ENCODE results near the gene SEMA4G.

SEMA4G gene

GRCh38 chr10:101002456-101002855, 33.2 kb downstream of the SEMA4G start:
- Histone ChIP-seq H3K27me3 (ENCODE audit: low read depth, low read length) (no peaks in the 10 kb centered on the region), H4K20me1 (ENCODE audit: insufficient read depth, low read length) (no peaks in the 10 kb centered on the region), H3K4me1 (ENCODE audit: low read length) (peaks cover 7% of the 10 kb centered on the region), H3K27ac (ENCODE audit: low read length) (no peak overlapping the region), H3K36me3 (replicated peaks; ENCODE audit: low read depth, low read length) (no peaks in the 10 kb centered on the region), H3K4me3 (ENCODE audit: low read length) (no peak overlapping the region), H3K9ac (ENCODE audit: low read length) (no peak overlapping the region), H2AFZ (ENCODE audit: low read depth, low read length) (no peak overlapping the region), H3K9me3 (ENCODE audit: insufficient read depth, low read length) (no peaks in the 10 kb centered on the region), H3K4me2 (ENCODE audit: low read length) (no peak overlapping the region), H3K79me2 (ENCODE audit: low read length) (peaks cover 6% of the 10 kb centered on the region; the same call in 1 of the 2 replicates)
- no peak for TF ChIP-seq CTCF (IDR thresholded peaks at IDR 0.05; ENCODE audit: low read depth, low read length)
- no peak for TF ChIP-seq EZH2phosphoT487 (IDR thresholded peaks at IDR 0.05; ENCODE audit: low read depth)

- Histone ChIP-seq H3K9me3 (ENCODE audit: insufficient read depth, low read length) (no peaks in the 10 kb centered on the region), H3K4me3 (ENCODE audit: low read length) (no peak overlapping the region), H3K4me1 (ENCODE audit: low read length) (peaks cover 2% of the 10 kb centered on the region), H4K20me1 (ENCODE audit: insufficient read depth, low read length) (no peaks in the 10 kb centered on the region), H3K4me2 (ENCODE audit: low read length) (no peak overlapping the region), H2AFZ (ENCODE audit: low read depth, low read length) (no peak overlapping the region), H3K36me3 (replicated peaks; ENCODE audit: low read depth, low read length) (no peaks in the 10 kb centered on the region), H3K79me2 (ENCODE audit: low read length) (peaks cover 1% of the 10 kb centered on the region; the same call in 1 of the 2 replicates), H3K27ac (ENCODE audit: low read length) (no peak overlapping the region), H3K27me3 (ENCODE audit: low read depth, low read length) (no peaks in the 10 kb centered on the region), H3K9ac (ENCODE audit: low read length) (no peak overlapping the region)
- TF ChIP-seq EZH2phosphoT487 (IDR thresholded peaks at IDR 0.05; ENCODE audit: low read depth) (no peak), CTCF (IDR thresholded peaks at IDR 0.05; ENCODE audit: low read depth, low read length) (no peak)
These were observed 34.4 kb downstream of the SEMA4G start for GRCh38 chr10:101003639-101004206.

GRCh38 chr10:101005361-101005760, 36.1 kb downstream of the SEMA4G start:
- Histone ChIP-seq H3K4me2 (ENCODE audit: low read length) (no peak overlapping the region), H3K79me2 (ENCODE audit: low read length) (no peaks in the 10 kb centered on the region), H3K4me3 (ENCODE audit: low read length) (no peak overlapping the region), H3K9ac (ENCODE audit: low read length) (no peak overlapping the region), H4K20me1 (ENCODE audit: insufficient read depth, low read length) (no peaks in the 10 kb centered on the region), H3K36me3 (replicated peaks; ENCODE audit: low read depth, low read length) (no peaks in the 10 kb centered on the region), H3K27ac (ENCODE audit: low read length) (no peak overlapping the region), H3K4me1 (ENCODE audit: low read length) (no peaks in the 10 kb centered on the region), H3K27me3 (ENCODE audit: low read depth, low read length) (no peaks in the 10 kb centered on the region), H2AFZ (ENCODE audit: low read depth, low read length) (no peak overlapping the region), H3K9me3 (ENCODE audit: insufficient read depth, low read length) (no peaks in the 10 kb centered on the region)
- TF ChIP-seq CTCF (IDR thresholded peaks at IDR 0.05; ENCODE audit: low read depth, low read length) (no peak), EZH2phosphoT487 (IDR thresholded peaks at IDR 0.05; ENCODE audit: low read depth) (no peak)

GRCh38 chr10:101005869-101006567, 36.7 kb downstream of the SEMA4G start:
- no peak overlapping the region for H3K4me2 ChIP-seq (ENCODE audit: low read length)
- H2AFZ ChIP-seq (ENCODE audit: low read depth, low read length), result no peak overlapping the region
- H3K79me2 ChIP-seq (ENCODE audit: low read length), result no peaks in the 10 kb centered on the region
- no peaks in the 10 kb centered on the region for H3K9me3 ChIP-seq (ENCODE audit: insufficient read depth, low read length)
- H3K4me3 ChIP-seq (ENCODE audit: low read length), result no peak overlapping the region
- no peaks in the 10 kb centered on the region for H3K36me3 ChIP-seq (replicated peaks; ENCODE audit: low read depth, low read length)
- TF ChIP-seq CTCF (IDR thresholded peaks at IDR 0.05; ENCODE audit: low read depth, low read length), result no peak
- H3K4me1 ChIP-seq (ENCODE audit: low read length), result no peaks in the 10 kb centered on the region
- no peak overlapping the region for H3K27ac ChIP-seq (ENCODE audit: low read length)
- no peaks in the 10 kb centered on the region for H3K27me3 ChIP-seq (ENCODE audit: low read depth, low read length)
- H4K20me1 ChIP-seq (ENCODE audit: insufficient read depth, low read length), result no peaks in the 10 kb centered on the region
- no peak overlapping the region for H3K9ac ChIP-seq (ENCODE audit: low read length)

All from OCI-LY3 (cell line).